Naive thymus-derived CD4-positive, alpha-beta T cell (primary cell): ENCODE measurements around the gene COPG1. TPM values are rescaled to one million over a fixed set of nuclear protein-coding genes. Genes with fewer than 3 reads are reported as not detected.

Experiments used
- ATAC-seq: fragments of 150-1000 bp; cut with Tn5 transposase; 2 replicates; pipeline ENCODE4 v1.10.0; 2021; ENCODE audit warnings: mild to moderate bottlenecking, moderate library complexity
- CTCF ChIA-PET: fragments of 350-600 bp; sonication (Branson Sonifier 250); formaldehyde crosslinking; loops from one replicate; lab custom pipeline; 2021; ENCODE audit warnings: antibody characterized with exemption; lab: Charles Lee
- POLR2A ChIA-PET: fragments of 350-600 bp; sonication (Branson Sonifier 250); formaldehyde crosslinking; loops from one replicate; lab custom pipeline; 2021; ENCODE audit warnings: antibody characterized with exemption, inconsistent platforms; lab: Charles Lee
- DNase-seq, 9 donors: peaks; one replicate each; pipeline versions ENCODE4 v3.0.0 to v3.0.0-alpha.2; 2020 to 2022; ENCODE audit warnings: mixed read lengths in 1 of 9
- H3K27ac ChIP-seq: one replicate; pipeline ENCODE4 v1.7.0; 2013; ENCODE audit warnings: mild to moderate bottlenecking, low read depth, low read length, moderate library complexity
- H3K27me3 ChIP-seq, 2 donors: one replicate each; pipeline ENCODE4 v1.7.0; 2013; ENCODE audit warnings: low read length in 2 of 2, mild to moderate bottlenecking in 2 of 2, moderate library complexity in 2 of 2; ENCODE audit not compliant: control insufficient read depth in 2 of 2, insufficient read depth in 2 of 2
- H3K36me3 ChIP-seq, 3 experiments: 1 replicate in 2 of 3; 2 replicates in 1 of 3; pipeline ENCODE4 v1.7.0; 2013; ENCODE audit warnings: low read length in 3 of 3, mild to moderate bottlenecking in 3 of 3, moderate library complexity in 1 of 3; ENCODE audit not compliant: insufficient read depth in 3 of 3, control insufficient read depth in 2 of 3
- H3K4me1 ChIP-seq, 2 donors: one replicate each; pipeline ENCODE4 v1.7.0; 2013; ENCODE audit warnings: low read length in 2 of 2, mild to moderate bottlenecking in 2 of 2, moderate library complexity in 1 of 2; ENCODE audit not compliant: control insufficient read depth in 2 of 2, insufficient read depth in 2 of 2
- H3K4me3 ChIP-seq: 2 replicates; pipeline ENCODE4 v1.7.0; 2013; ENCODE audit warnings: mild to moderate bottlenecking, low read length
- H3K9me3 ChIP-seq, 3 experiments: 1 replicate in 2 of 3; 2 replicates in 1 of 3; pipeline ENCODE4 v1.7.0; 2013; ENCODE audit warnings: low read length in 3 of 3; ENCODE audit not compliant: control insufficient read depth in 2 of 3
- H3K27ac Mint-ChIP-seq, 9 donors: one replicate each; pipeline ENCODE4 v1.8.0; 2020 to 2022; ENCODE audit warnings: mixed read lengths in 9 of 9, mild to moderate bottlenecking in 8 of 9, moderate library complexity in 5 of 9, inconsistent platforms in 2 of 9
- H3K27me3 Mint-ChIP-seq, 5 donors: one replicate each; pipeline ENCODE4 v1.8.0; 2021 to 2022; ENCODE audit warnings: mixed read lengths in 5 of 5, mild to moderate bottlenecking in 1 of 5
- H3K36me3 Mint-ChIP-seq, 5 donors: one replicate each; pipeline ENCODE4 v1.8.0; 2020 to 2022; ENCODE audit warnings: mixed read lengths in 5 of 5, mild to moderate bottlenecking in 3 of 5, inconsistent platforms in 1 of 5
- H3K4me1 Mint-ChIP-seq, 7 donors: one replicate each; pipeline ENCODE4 v1.8.0; 2020 to 2022; ENCODE audit warnings: mixed read lengths in 7 of 7, mild to moderate bottlenecking in 3 of 7, inconsistent platforms in 1 of 7
- H3K4me3 Mint-ChIP-seq, 10 donors: one replicate each; pipeline ENCODE4 v1.8.0; 2020 to 2022; ENCODE audit warnings: mild to moderate bottlenecking in 10 of 10, mixed read lengths in 10 of 10, moderate library complexity in 6 of 10, inconsistent platforms in 2 of 10
- H3K9me3 Mint-ChIP-seq, 11 donors: one replicate each; pipeline ENCODE4 v1.8.0; 2020 to 2022; ENCODE audit warnings: mixed read lengths in 11 of 11, mild to moderate bottlenecking in 4 of 11, inconsistent platforms in 1 of 11, moderate library complexity in 1 of 11
- intact Hi-C, 2 donors: fragments of 100-400 bp; cut with micrococcal nuclease; formaldehyde crosslinking; loops; one replicate each; pipeline ENCODE4 v1.15.1; 2023
- polyA plus RNA-seq, 2 donors: library from polyadenylated mRNA; unstranded; fragments of 300-500 nt; fragmentation: Illumina TruSeq; gene quantifications; one replicate each; pipeline ENCODE4 v1.2.3, GENCODE V29; 2021
- total RNA-seq, 6 experiments: library from RNA in 5 of 6; stranded (reverse) in 5 of 6; gene quantifications; 1 replicate in 5 of 6; 2 replicates in 1 of 6; pipeline ENCODE4 v1.2.3 and lab custom pipeline; 2021 to 2026

The COPG1 gene
- total RNA-seq (100 to 1,000 TPM in 3 of 5 experiments, 10 to 100 TPM in 2; 83.3 to 177 (median 103) TPM), polyA plus RNA-seq (10 to 100 TPM; 57.4 to 99.8 TPM), total RNA-seq (lab: John Stamatoyannopoulos, UW) (80.4 reads per million, percentile 80 among the genes with 10 or more reads in this experiment)

GRCh38 chr3:129249284-129250065, at the start of gene COPG1:
COPG1 (plus strand) TSS chr3:129249606; CDS start chr3:129249710, 104 bp downstream.
- ChIA-PET CTCF (interaction anchor here (0.6 to 6.2 kb wide), 7 partner anchors 9 to 371 kb away, joined by 3 to 127 read pairs (median 3); partner anchors contain the start of gene CNBP), POLR2A (interaction anchor here (0.6 to 5.2 kb wide), 24 partner anchors 18 to 1652 kb away, joined by 3 to 63 read pairs (median 5); partner anchors contain the start of genes ACAD9, CNBP, HMCES and MCM2)
- H3K9me3 Mint-ChIP-seq, result peaks cover 0 to 1% (median 0%) of the 10 kb centered on the region in 11 donors
- H3K27me3 Mint-ChIP-seq, result peaks cover 0 to 4% (median 0%) of the 10 kb centered on the region in 5 donors
- Histone ChIP-seq H3K9me3 (no peaks in the 10 kb centered on the region), H3K27ac (peak within 1 kb of the TSS; percentile 98), H3K36me3 (peaks cover 4 to 30% (median 18%) of the 10 kb centered on the region in 3 experiments), H3K4me3 (peak within 1 kb of the TSS; percentile 73), H3K27me3 (no peaks in the 10 kb centered on the region), H3K4me1 (peaks cover 21 to 22% of the 10 kb centered on the region in 2 donors)
- peak; percentile 78 to 93 (median 89) for DNase-seq
- H3K36me3 Mint-ChIP-seq, result peaks cover 0 to 35% (median 11%) of the 10 kb centered on the region in 5 donors
- ATAC-seq, result peak; percentile 91
- H3K4me1 Mint-ChIP-seq, result peaks cover 29 to 65% (median 53%) of the 10 kb centered on the region in 7 donors
- H3K4me3 Mint-ChIP-seq, result peak within 1 kb of the TSS; percentile 89 to 99 (median 95)
- intact Hi-C loops, result loop anchor here (1.0 to 5.0 kb wide), 14 partner anchors 29 to 633 kb away; partner anchors contain the start of genes ACAD9 (in 2 of the 2), CNBP (in 2 of the 2), HMCES (in 2 of the 2) and ISY1 (in 2 of the 2)
- H3K27ac Mint-ChIP-seq, result peak within 1 kb of the TSS; percentile 91 to 99 (median 96)

GRCh38 chr3:129204473-129204872, 44.9 kb upstream of the COPG1 start:
- no peaks in the 10 kb centered on the region for H3K9me3 ChIP-seq
- intact Hi-C loops, result no loop called here
- no peak overlapping the region for H3K27ac ChIP-seq
- no peaks in the 10 kb centered on the region for H3K4me1 ChIP-seq
- Mint-ChIP-seq H3K9me3 (no peaks in the 10 kb centered on the region), H3K4me1 (peaks cover 0 to 3% (median 0%) of the 10 kb centered on the region in 7 donors), H3K36me3 (peaks cover 0 to 3% (median 0%) of the 10 kb centered on the region in 5 donors), H3K27me3 (no peaks in the 10 kb centered on the region), H3K4me3 (no peak overlapping the region), H3K27ac (no peak overlapping the region)
- no peak overlapping the region for H3K4me3 ChIP-seq
- H3K27me3 ChIP-seq, result no peaks in the 10 kb centered on the region
- DNase-seq (no peak), ATAC-seq (no peak)
- CTCF ChIA-PET, result no interaction called here
- POLR2A ChIA-PET, result no interaction called here
- H3K36me3 ChIP-seq, result no peaks in the 10 kb centered on the region

DNA sequence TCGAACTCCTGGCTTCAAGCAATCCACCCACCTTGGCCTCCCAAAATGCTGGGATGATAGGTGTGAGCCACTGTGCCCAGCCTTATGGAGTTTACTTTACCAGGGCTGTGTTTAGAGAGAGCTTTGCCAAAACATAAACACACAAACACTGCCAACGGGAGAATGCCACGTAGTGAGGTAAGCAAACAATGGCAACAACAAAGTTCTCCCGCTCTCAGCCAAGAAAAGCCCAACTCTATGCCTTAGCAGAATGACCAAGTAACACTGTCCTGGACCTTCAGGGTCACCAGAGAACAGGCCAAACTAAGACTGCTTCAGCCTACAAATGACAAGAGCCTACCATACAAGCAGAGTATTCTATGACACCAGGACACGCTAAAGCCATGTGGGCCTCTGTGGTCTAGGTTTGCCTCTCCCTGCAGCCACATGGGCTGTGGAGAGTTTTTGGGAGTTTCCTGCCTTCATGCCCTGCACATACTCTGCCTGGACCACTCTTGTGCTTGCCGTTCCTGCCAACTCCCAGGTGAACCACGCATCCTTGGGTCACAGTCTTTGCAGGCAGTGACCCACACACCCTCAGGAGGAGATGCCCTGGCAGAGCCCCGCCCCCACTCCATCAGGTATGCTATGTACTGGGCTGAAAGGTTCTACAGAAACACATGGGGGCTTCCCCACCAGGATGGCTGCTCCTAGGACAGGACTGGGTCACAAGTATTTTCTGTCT, 44.1 kb upstream of the COPG1 start:
- no peaks in the 10 kb centered on the region for H3K27me3 ChIP-seq
- H3K4me1 Mint-ChIP-seq, result peaks cover 0 to 3% (median 0%) of the 10 kb centered on the region in 7 donors
- H3K9me3 ChIP-seq, result no peaks in the 10 kb centered on the region
- POLR2A ChIA-PET, result no interaction called here
- H3K27ac ChIP-seq, result no peak overlapping the region
- intact Hi-C loops, result no loop called here
- CTCF ChIA-PET, result no interaction called here
- no peak overlapping the region for H3K4me3 Mint-ChIP-seq
- H3K4me3 ChIP-seq, result no peak overlapping the region
- no peak overlapping the region for H3K27ac Mint-ChIP-seq
- H3K9me3 Mint-ChIP-seq, result no peaks in the 10 kb centered on the region
- DNase-seq (no peak), ATAC-seq (no peak)
- no peaks in the 10 kb centered on the region for H3K36me3 ChIP-seq
- no peaks in the 10 kb centered on the region for H3K4me1 ChIP-seq
- peaks cover 0 to 5% (median 0%) of the 10 kb centered on the region in 5 donors for H3K27me3 Mint-ChIP-seq
- peaks cover 0 to 3% (median 0%) of the 10 kb centered on the region in 5 donors for H3K36me3 Mint-ChIP-seq

DNA sequence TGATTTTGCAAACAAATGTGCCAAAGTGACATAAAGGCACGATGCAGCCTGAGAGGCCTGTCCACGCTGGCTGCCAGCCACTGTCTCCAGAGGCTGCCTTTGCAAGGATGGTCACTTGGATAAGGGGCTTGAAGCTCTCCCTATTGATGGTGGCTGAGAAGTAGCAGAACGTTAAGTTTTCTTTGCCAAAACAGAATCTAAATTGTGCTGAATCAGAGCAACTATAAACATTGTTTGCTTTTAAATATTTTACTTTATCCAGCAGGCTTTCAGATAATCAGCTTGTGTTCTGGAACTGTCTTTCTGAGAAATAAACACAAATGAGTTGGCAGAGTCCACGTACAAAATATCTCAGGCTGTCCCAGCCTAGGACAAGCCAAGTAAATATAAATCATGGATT, 41.9 kb upstream of the COPG1 start:
- H3K9me3 ChIP-seq, result no peaks in the 10 kb centered on the region
- H3K4me3 Mint-ChIP-seq, result no peak overlapping the region
- H3K9me3 Mint-ChIP-seq, result no peaks in the 10 kb centered on the region
- no peak for DNase-seq
- H3K36me3 ChIP-seq, result no peaks in the 10 kb centered on the region
- ChIA-PET POLR2A (no interaction called here), CTCF (interaction anchor here (0.6 kb wide), 1 partner anchor 157 kb away, joined by 3 read pairs; no protein-coding TSS in a partner anchor)
- H3K27ac ChIP-seq, result no peak overlapping the region
- H3K4me3 ChIP-seq, result no peak overlapping the region
- peaks cover 0 to 6% (median 0%) of the 10 kb centered on the region in 7 donors for H3K4me1 Mint-ChIP-seq
- no peak for ATAC-seq
- intact Hi-C loops, result loop anchor here in 1 of 2 donors (2.0 kb wide), 1 partner anchor 37 kb away; no protein-coding TSS in a partner anchor
- peaks cover 0 to 6% (median 0%) of the 10 kb centered on the region in 5 donors for H3K27me3 Mint-ChIP-seq
- no peaks in the 10 kb centered on the region for H3K27me3 ChIP-seq
- no peak overlapping the region for H3K27ac Mint-ChIP-seq
- no peaks in the 10 kb centered on the region for H3K4me1 ChIP-seq
- H3K36me3 Mint-ChIP-seq, result peaks cover 0 to 2% (median 0%) of the 10 kb centered on the region in 5 donors

GRCh38 chr3:129211345-129211744, 38.1 kb upstream of the COPG1 start:
- Histone ChIP-seq H3K27ac (no peak overlapping the region), H3K9me3 (no peaks in the 10 kb centered on the region), H3K4me3 (no peak overlapping the region), H3K4me1 (no peaks in the 10 kb centered on the region), H3K27me3 (no peaks in the 10 kb centered on the region), H3K36me3 (no peaks in the 10 kb centered on the region)
- Mint-ChIP-seq H3K27ac (no peak overlapping the region), H3K4me1 (peaks cover 0 to 6% (median 0%) of the 10 kb centered on the region in 7 donors), H3K27me3 (peaks cover 0 to 6% (median 0%) of the 10 kb centered on the region in 5 donors), H3K4me3 (no peak overlapping the region), H3K9me3 (no peaks in the 10 kb centered on the region), H3K36me3 (no peaks in the 10 kb centered on the region)
- POLR2A ChIA-PET, result no interaction called here
- DNase-seq (no peak), ATAC-seq (no peak)
- intact Hi-C loops, result no loop called here
- CTCF ChIA-PET, result no interaction called here

- Mint-ChIP-seq H3K4me1 (peaks cover 0 to 6% (median 0%) of the 10 kb centered on the region in 7 donors), H3K27ac (no peak overlapping the region), H3K36me3 (no peaks in the 10 kb centered on the region), H3K9me3 (no peaks in the 10 kb centered on the region), H3K27me3 (peaks cover 0 to 6% (median 0%) of the 10 kb centered on the region in 5 donors), H3K4me3 (no peak overlapping the region)
- DNase-seq (no peak), ATAC-seq (peak; percentile 29)
- ChIA-PET CTCF (no interaction called here), POLR2A (no interaction called here)
- Histone ChIP-seq H3K4me3 (no peak overlapping the region), H3K27ac (no peak overlapping the region), H3K9me3 (no peaks in the 10 kb centered on the region), H3K27me3 (no peaks in the 10 kb centered on the region), H3K36me3 (no peaks in the 10 kb centered on the region), H3K4me1 (no peaks in the 10 kb centered on the region)
- intact Hi-C loops, result no loop called here
Measured at GRCh38 chr3:129211772-129212171, 37.6 kb upstream of the COPG1 start.
